NCI-H345 (cell line): ENCODE data around the gene KLHL1.

ENCODE experiments used
- DNase-seq: peaks from one replicate; lab custom pipeline; 2025; lab: John Stamatoyannopoulos, UW

KLHL1 gene

DNA sequence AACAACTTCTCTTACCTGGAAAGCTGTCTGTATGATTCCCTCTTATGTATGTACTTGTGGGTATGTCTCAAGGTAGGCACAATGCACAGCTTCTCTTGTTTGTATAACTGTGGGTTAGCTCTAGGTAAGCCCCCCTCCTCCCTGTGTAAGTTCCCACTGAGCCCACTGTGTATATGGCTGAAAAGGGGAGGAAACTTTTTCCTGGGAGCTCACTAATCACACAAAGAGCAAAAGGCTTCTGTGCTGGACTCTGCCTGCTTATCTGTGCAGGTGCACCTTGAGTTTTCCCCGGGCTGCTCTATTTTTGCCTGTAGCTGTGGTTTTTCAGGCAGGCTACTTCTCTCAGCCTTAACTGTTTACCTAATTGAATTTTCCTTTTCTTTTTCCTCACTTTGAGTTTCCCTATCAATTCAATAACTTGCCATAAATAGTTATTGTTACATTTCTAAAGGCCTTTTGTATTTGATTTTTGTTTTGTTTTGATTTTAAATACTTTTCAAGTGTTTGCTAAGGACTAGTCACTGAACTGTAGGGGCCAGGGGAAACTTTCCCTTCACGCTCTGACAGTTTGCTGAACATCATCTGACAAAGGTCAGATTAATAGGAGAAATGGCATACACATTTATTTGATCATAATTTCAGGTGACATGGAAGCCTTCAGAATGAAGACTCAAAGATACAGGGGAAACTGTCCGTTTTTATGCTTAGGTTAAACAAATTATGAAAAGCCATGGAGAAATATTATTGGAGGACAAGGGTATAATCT, 424.1 kb downstream of the KLHL1 start:
- peak; percentile 50 for DNase-seq

DNA sequence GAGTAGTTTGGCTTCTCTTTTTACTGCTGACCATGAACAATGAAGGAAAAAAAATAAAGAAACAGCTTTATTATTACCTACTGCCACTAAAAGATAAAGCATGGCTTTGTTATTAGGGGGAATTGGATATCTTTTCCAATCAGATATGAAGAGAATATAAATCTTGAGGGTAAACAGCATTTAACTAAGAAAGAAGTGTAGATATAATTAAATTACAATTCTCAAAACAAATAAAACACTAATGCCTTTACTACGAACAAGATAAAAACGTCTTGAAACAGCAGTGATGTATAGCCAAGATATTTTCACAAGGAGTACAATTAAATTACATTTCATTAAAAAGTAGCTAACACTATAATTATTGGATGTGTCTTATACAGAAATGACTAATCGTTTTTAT, 426.5 kb downstream of the KLHL1 start:
- no peak for DNase-seq

DNA sequence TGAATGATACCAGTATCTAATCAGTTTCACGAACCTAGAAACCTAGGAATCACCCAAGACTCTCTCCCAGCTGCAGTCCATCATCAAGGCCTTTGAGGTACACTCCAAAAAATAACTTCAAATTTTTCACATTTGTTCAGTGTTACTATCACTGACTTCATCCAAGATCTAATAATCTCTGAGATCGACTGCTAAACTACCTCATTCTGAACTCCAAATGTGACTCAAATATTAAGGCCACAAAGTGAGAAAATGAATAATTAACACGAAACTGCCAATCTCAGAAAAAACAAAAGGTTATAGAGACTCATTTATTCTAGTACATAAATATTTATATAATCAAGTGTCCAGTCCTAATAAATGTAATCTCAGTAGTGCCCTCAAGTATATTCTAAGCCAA, 430.9 kb downstream of the KLHL1 start:
- no peak for DNase-seq

DNA sequence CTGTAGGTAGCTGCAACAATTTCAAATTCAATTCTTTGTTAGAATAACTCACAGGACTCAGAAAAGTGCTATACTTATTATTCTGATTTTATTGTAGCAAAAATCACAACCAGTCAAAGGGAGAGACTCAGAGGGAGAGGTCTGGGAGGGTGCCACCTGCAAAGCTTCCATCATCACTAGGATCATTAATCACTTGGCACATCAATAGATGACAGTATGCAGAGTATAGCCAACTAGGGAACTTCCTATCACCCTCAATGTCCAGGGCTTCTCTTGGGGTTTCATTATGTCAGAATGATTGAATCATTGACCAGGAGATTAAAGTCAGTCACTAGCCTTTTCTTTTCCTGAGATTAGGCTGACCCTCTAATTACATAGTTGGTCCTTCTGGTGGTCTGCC, 432.0 kb downstream of the KLHL1 start:
- DNase-seq, result no peak

DNA sequence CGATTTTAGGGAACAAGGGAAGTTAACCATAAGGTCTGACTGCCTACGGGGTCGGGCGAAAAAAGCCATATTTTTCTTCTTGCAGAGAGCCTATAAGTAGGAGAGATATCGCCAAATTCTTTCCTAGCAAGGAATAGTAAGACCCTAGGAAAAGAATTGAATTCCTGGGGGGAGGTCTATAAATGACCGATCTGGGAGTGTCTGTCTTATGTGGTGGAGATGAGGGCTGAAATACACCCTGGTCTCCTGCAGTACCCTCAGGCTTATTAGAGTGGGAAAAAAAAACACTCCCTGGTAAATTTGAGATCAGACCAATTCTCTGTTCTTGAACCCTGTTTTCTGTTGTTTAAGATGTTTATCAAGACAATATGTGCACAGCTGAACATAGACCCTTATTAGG, 448.1 kb downstream of the KLHL1 start:
- DNase-seq, result no peak

DNA sequence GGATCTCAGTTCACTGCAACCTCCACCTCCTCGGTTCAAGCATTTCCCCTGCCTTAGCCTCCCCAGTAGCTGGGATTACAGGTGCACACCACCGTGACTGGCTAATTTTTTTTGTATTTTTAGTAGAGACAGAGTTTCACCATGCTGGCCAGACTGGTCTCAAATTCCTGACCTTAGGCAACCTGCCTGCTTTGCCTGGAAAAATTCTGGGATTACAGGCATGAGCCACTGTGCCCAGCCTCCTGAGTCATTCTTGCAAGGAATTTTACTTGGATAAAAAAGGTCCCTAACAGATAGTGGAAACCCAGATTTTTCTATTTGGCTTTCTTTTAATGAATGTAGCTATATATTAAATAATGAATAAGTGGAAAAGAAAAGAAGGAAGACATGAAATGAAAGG, 450.6 kb downstream of the KLHL1 start:
- no peak for DNase-seq

DNA sequence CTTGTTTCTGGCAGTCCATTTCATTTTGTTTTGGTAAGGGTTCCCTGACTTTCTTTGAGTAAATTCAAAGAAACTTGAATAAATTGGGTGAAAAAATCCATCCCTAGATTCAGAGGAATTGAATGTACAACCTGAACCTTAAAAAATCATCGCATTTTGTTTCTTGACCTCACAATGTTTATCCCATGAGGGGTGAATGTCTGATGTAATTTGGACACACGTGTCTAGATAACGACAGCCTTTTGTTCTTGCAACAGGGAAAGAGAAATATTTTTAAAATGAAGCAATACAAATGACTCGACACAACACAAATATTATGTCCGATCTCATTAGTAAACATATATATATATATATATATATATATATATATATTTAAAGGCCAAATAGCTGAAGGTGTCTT, 453.9 kb downstream of the KLHL1 start:
- no peak for DNase-seq
